ENCODE results near the gene ALLC.

Gene ALLC

DNA sequence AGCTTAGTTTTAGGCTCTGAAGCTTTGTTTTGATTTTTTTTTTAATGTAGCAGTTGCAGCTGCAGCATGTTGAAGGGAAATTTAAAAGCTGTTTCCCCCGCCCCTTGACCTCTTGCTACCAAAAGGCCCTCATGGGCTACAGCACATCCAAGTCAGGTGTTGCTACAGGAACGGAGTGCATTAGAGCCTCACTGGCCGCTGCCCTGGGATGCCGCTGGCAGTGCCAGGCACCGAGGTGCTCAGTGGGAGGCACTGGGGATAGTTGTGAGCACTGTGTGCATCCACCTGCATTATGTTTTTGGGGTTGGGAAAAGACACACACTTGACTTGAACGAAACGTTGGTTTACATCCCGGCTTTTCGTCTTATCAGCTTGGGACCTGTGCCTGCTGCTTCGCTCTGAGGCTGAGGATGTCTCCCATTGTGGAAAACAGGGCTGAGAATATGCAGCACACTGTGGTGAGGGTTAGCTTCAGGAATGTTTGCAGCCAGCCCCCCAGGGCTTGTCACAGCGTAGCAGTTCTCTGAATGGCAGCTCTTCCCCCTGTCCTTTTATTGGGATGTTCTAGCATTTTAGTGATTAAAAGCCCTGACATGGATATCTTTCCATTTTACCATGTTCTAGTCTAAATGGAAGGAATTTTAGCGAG is 69.5 kb downstream of the ALLC start:
- no peak for FAIRE-seq

- FAIRE-seq: peak; percentile 72
Measured at GRCh38 chr2:3728104-3729054, 70.4 kb downstream of the ALLC start.

- no peak for FAIRE-seq
Measured at GRCh38 chr2:3729055-3729448, 71.1 kb downstream of the ALLC start.

DNA sequence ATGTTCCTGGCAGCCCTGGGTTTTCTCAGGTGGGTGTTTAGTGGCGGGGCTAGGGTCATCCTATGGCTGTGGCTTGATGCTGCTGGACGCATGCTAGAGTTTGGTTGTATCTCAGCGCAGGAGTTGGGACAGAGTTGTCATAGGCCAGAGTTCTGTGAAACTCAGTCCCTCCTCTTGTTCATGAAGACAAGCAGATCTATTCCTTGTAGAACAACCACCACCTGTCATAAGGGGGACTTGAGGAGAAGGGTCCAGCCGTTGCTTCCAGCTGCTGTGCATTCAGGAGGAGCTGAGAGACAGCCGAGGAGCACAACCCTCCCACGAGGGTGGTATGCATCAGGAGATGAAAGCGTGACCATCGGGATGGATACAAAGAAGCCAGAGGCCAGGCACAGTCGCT is 71.8 kb downstream of the ALLC start:
- FAIRE-seq: no peak

DNA sequence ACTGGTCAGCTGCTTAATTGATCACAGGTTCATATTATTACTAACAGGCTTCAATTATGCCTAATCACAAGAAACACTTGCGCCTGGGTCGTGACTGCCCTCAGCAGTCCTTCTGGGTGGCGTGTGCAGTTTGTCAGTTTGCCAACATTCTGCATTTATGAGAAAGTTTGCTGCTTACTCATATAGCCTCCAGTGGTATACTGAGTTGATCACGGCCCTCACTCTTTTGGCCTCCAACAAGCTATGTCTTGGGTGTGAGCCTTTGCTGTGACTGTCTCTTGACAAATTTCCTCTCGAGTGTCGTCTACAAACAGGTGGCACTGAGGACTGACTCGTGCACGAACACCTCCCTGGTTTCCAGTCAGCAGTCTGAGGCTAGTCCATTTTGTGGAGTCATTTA is 72.6 kb downstream of the ALLC start:
- FAIRE-seq: no peak

DNA sequence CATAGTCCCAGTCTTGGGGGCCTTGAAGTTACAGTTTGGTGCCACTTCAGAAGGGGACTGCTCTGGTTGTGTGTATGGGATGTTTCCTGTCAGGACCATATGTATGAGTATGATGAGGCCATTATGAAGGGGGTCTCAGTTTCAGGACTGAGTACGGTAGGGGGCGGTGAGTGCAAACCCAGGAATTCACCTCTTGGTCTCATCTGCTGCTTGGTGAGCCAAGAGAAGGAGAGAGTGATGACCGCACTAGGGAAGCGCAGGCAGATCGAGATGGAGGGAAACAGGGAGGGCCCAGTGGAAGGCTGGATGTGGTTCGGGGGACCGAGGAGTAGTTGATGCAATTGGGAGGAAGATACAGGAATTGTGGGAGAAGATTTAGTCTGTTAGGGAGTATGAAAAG is 73.8 kb downstream of the ALLC start:
- FAIRE-seq: no peak

GRCh38 chr2:3736112-3736511 is 78.1 kb downstream of the ALLC start:
- FAIRE-seq: no peak

DNA sequence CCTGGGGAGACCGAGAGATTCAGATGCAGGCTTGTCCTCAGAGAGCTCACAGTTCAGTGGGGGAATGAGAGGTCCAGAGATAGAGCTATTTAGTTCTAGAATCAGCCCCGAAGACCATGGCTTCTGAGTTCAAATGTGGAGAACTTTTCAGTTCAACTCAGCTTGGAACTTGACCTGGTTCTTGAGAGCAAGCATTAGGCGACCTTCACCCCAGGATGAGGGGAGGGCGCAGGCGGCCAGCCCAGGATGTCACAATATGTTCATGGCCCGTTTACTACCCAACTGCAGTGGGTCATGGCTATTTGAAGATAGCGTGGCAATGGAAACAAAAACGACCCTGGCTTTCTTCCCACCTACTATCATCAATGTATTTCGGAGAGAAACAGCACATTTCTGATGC is 79.1 kb downstream of the ALLC start:
- FAIRE-seq: no peak

GRCh38 chr2:3738454-3738853 is 80.5 kb downstream of the ALLC start:
- FAIRE-seq: peak; percentile 53

GRCh38 chr2:3739313-3739712 is 81.3 kb downstream of the ALLC start:
- no peak for FAIRE-seq

DNA sequence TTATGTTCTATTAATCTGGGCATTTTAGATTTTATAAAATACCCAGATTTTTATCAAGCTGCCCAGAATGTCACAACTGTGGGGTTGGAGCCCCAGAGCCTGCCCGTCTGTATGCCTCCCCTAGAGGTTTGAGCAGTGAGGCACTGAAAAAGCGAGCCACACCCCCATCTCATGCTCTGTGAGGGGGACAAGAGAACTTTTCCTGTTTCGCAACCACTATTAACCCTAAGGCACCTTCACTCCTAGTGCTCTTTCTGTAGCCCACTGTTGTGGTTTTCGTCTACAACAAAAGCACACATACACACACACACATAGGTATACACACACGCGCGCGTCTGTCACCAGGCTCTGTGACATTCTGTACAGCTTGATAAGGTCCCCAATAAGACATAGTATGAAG is 83.4 kb downstream of the ALLC start:
- no peak for FAIRE-seq

- no peak for FAIRE-seq
Measured at GRCh38 chr2:3741867-3742602, 84.0 kb downstream of the ALLC start.

DNA sequence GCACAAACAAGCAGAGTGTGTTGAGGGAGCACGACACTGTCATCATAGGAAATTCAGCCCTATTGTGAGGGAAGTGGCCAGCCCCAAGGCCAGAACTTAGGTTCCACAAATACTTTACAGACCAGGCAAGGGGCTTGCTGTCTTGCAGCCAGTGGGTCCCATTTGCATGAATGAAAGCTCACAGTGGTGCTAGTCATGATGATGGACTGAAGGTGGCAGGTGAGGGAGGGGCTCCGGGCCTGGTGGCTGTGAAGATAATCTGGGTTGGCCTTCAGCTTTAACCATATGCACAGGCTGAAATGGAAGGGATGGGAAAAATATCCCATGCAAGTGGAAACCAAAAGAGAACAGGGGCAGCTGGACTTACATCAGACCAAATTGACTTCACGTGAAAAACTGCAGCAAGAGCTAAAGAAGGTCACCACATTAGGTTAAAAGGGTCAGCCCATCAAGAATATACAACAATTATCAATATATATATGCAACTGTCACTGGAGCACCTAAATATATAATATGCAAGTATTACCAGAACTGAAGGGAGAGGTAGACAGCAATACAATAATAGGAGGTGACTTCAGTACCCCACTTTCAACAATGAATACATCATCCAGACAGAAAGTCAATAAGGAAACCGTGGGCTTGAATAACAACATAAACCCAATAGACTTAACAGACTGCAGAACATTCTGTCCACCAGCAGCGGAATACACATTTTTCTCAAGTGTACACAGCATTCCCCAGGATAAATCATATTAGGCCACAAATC is 84.9 kb downstream of the ALLC start:
- no peak for FAIRE-seq

DNA sequence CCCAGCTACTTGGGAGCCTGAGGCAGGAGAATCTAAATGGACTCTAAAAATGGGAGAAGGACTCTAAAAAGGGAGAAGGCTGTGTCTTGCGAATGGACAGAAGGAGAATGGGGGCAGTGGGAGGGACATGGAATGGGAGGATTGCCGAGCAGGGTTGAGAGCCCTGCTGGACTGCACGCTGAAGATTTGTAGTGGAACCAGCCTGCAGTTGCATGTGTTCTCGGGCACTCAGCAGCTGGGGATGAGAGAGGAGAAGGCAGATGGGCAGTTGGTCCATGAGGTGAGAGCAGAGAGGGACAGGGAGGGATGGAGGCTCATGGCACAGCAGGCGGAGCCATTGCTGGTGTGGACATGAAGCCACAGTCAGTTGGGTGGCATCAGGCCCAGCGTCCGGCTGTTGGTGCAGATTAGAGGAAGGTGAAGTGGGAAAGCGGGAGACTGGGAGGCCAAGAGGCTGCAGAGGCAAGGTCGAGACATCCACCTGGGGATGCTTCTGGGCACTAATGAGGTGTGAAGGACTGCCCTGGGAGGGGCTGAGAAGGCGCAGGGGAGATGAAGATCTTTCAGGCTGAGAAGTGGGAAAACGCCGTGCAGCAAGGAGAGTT is 86.1 kb downstream of the ALLC start:
- FAIRE-seq: no peak

GRCh38 chr2:3745920-3746319 is 87.9 kb downstream of the ALLC start:
- FAIRE-seq: no peak

- no peak for FAIRE-seq
Measured at GRCh38 chr2:3747032-3747654, 89.1 kb downstream of the ALLC start.

DNA sequence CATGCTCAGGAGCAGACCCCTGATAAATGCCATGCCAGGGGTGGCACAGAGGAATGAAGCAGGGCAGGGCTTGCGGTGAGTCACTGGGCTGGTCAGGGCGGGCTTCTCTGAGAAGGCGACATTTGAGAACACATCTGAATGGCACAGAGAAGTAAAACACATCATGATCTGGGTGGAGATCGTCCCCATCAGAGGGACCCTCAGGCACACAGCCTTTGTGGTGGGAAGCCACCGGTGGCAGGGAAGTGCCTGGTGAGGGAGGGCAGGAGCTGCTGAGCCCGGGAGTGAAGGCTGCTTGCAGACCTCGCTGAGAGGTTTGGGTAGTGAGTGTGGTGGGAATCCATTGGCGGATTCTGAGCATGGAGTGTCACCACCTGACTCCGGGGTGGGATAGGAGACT is 89.8 kb downstream of the ALLC start:
- no peak for FAIRE-seq

GRCh38 chr2:3749201-3749600 is 91.2 kb downstream of the ALLC start:
- no peak for FAIRE-seq

DNA sequence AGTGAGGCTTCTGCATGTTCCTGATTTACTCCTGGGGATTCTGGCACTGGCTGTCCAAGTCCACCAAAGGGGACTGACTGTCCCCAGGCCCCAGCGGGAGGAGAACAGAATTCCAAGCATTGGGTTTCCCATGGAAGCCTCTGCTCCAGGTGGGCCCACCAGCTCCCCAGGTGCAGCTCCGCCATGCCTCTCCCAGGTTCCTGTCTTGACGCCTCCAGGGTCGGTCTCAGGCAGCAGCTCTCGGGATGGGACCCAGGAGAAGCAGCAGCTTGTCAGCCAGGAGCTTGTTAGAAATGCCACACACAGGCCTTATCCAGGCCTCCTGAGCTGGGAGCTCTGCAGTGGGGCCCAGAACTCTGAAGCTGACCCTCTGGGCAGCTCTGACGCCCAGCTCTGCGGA is 93.3 kb downstream of the ALLC start:
- FAIRE-seq: no peak

GRCh38 chr2:3751806-3752205 is 93.8 kb downstream of the ALLC start:
- no peak for FAIRE-seq

Measured in G401.6 (cell line).